COLO829 (cell line): ENCODE measurements around the gene MXD1.
A peak's percentile ranks its signal among the peaks of the same experiment; 100 is the strongest.
"Not testable (repeated sequence)": the region's sequence is repeated elsewhere in the genome, so short reads cannot be mapped to it uniquely, and the experiment has no call there.

Experiments used
- DNase-seq: peaks from one replicate; pipeline ENCODE4 v3.0.0; 2012; ENCODE audit warnings: low spot score

Gene MXD1

GRCh38 chr2:69933839-69934613 lies 19.1 kb downstream of the MXD1 start:
- DNase-seq: no peak

- no peak for DNase-seq
These were observed 19.7 kb downstream of the MXD1 start for GRCh38 chr2:69934614-69934908.

GRCh38 chr2:69935011-69935410 lies 20.1 kb downstream of the MXD1 start:
- DNase-seq: no peak

GRCh38 chr2:69936906-69937305 lies 22.0 kb downstream of the MXD1 start:
- DNase-seq: no peak

- DNase-seq: no peak
These were observed 23.1 kb downstream of the MXD1 start for GRCh38 chr2:69937968-69938367.

- no peak for DNase-seq
These were observed 24.8 kb downstream of the MXD1 start for GRCh38 chr2:69939722-69940121.

- DNase-seq: no peak
These were observed 25.8 kb downstream of the MXD1 start for GRCh38 chr2:69940691-69941090.

- DNase-seq: no peak
These were observed 28.3 kb downstream of the MXD1 start for GRCh38 chr2:69943000-69943842.

- no peak for DNase-seq
These were observed 29.1 kb downstream of the MXD1 start for GRCh38 chr2:69943843-69944525.

- DNase-seq: no peak
These were observed 29.8 kb downstream of the MXD1 start for GRCh38 chr2:69944756-69945155.

GRCh38 chr2:69945441-69945840 lies 30.5 kb downstream of the MXD1 start:
- no peak for DNase-seq

GRCh38 chr2:69945941-69946340 lies 31.0 kb downstream of the MXD1 start:
- no peak for DNase-seq

GRCh38 chr2:69946351-69947324 lies 31.7 kb downstream of the MXD1 start:
- DNase-seq: peak; percentile 11

GRCh38 chr2:69947325-69947931 lies 32.5 kb downstream of the MXD1 start:
- DNase-seq: no peak

- no peak for DNase-seq
These were observed 33.4 kb downstream of the MXD1 start for GRCh38 chr2:69948032-69948962.

GRCh38 chr2:69948963-69949645 lies 34.2 kb downstream of the MXD1 start:
- DNase-seq: no peak

GRCh38 chr2:69950241-69950640 lies 35.3 kb downstream of the MXD1 start:
- no peak for DNase-seq

GRCh38 chr2:69950671-69951070 lies 35.8 kb downstream of the MXD1 start:
- not testable (repeated sequence) for DNase-seq

- no peak for DNase-seq
These were observed 37.6 kb downstream of the MXD1 start for GRCh38 chr2:69952336-69953115.
